Amygdala (tissue), 56 donors: ENCODE data around the gene RAP1A.

ENCODE experiments used
- DNase-seq, 56 donors: peaks; one replicate each; lab custom pipeline; 2025; lab: John Stamatoyannopoulos, UW

RAP1A gene

DNA sequence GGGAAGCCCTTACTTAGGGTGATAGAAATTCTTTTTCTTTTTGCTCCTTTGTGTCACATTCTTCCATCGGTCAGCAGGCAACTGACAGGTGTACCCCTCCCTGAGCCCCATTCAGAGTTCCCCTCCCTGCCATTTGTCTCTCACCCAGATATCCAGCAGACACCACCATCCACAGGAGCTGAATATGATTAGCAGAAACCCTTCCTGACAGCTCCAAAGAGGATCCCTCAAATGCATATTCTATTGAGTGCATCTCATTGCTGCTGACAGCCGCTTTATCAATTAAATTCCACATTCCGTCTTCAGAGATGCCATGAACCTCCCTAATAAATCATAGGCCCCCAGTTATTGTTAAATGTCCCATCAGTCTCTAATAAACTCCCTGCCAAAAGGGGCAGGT lies 130.0 kb downstream of the RAP1A start:
- DNase-seq: no peak

DNA sequence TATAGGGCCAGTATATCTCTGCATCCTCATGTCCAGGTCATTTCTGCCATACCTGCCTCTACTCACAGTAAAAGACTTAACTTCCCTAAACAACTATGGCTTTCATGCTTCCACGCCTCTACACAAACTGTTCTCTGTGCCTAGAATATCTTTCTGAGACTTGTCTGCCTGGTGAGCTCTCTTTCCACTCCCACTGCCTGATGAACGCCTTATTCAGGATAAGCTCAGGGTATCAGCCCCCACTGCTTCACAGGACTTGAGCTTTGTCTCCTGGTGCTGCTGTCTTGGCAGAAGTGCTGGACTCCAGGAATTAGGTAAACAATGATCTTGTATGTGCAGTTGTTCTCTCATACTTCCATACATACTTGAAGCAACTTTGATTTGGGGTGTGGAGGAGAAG lies 131.3 kb downstream of the RAP1A start:
- DNase-seq: no peak

DNA sequence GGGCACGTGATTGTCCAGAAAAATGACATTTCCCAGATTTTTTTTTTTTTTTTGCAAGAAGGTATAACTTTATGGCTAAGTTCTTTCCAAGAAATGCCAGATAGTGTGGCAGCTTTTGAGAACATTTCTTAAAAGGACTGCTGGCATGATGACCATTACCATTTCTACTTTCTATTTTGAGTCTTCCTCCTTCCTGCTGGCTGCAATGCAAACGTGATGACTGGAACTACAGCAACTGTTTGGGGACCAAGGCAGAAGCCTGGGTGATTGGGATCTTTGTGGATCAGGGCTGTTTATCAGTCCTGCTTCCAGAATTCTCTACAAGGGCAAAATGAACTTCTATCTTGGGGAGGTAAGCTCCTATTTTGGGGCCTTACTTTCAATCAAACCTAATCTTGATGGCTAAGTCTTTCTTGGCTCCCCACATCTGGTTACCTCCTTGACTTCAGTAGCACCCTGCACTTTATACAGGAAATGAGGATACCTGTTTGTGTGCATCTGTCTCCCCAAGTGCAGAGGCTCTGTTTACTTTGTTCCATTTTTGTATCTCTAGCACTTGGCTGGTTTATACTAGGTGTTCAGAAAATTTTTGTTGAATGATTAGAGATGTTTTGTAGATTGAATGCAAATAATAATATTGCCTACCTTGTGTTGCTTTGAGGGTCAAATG lies 132.5 kb downstream of the RAP1A start:
- no peak for DNase-seq

DNA sequence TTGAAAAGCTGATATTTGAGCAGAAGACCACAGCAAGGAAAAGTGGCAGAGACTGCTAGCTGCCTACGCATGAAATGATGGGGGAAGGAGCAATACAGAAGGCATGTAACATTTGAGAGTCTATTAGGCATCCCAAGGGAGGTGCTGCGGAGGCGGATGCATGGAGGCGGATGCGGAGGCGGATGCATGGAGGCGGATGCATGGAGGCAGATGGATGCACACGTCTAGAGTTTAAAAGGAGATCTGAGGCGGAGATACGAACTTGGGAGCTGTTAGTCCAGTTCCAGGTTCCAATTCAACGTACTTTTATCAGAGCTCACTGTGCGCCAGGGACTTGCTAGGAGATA lies 135.4 kb downstream of the RAP1A start:
- DNase-seq: peak in 4 of 56 donors; percentile 46 to 69 (median 56)

DNA sequence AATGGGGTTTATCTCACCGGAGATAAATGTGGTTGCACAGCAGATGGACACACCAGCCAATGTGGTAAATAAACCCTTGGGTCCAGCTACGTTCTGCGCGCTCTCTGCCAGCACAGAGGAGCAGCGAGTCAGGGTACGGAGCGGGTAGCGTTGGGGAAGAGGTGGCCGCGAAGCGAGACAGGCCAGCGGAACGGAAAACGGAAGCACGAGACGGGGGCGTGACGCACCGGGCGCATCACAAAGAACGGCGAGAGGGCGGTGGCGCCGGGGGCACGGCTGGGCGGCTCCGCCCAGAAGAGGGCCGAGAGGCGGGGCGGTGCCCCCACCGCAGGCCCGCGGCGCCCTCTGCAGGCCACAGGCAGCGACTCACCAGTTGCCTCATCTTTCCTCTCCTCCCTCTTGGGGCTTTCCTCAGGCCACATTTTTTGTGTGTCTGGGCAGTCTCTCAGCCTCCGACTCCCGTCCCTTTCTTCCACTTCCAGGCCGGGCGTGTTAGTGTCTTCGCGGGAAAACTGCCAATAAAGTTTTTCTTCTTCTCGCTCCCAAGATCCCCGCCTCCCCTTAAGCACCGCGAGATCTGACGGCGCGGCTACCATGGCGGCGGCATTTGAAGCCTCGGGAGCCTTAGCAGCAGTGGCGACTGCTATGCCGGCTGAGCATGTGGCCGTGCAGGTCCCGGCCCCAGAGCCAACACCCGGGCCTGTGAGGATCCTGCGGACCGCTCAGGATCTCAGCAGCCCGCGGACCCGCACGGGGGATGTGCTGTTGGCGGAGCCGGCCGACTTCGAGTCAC lies 135.9 kb downstream of the RAP1A start, which contains the start of gene DDX20:
Gene DDX20 (plus strand): TSS at position 571 of the 793 bp plus-strand sequence. CDS start 24 bp downstream, at position 595.
- peak in 55 of 56 donors; percentile 66 to 96 (median 87) for DNase-seq

DNA sequence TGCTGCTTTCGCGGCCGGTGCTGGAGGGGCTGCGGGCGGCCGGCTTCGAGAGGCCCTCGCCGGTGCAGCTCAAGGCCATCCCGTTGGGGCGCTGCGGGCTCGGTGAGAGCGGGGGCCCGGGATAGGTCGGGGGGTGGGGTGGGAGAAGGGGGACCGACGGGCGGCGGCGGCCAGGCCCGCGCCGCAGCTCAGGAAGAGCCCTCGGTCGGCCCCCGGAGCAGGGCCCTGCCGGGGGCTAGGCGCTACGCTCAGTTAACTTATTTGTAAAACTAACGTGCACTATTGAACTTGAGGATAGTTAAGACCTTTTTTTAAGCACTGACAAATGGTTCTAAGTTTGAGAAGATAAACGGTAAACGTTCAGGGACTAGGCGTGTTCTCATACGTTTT lies 136.5 kb downstream of the RAP1A start:
- no peak for DNase-seq

DNA sequence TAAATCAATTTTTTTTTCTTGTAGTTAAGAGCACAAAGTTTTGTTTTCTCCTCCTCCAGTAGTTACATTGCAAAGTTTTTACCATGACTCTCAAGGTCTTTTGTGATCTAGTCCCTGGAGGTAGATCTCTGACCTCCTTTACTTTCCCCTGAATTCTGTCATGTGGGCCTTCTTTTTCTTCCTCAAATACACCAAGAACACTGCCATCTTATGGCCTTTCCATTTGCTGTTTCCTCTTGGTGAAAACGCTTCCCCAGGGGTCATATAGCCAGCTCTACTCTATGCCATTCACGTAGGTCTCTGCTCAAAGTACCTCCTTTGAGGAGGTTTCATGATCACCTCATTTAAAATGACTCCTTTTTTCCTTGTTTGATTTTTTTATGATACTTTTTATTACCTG lies 138.8 kb downstream of the RAP1A start:
- no peak for DNase-seq

DNA sequence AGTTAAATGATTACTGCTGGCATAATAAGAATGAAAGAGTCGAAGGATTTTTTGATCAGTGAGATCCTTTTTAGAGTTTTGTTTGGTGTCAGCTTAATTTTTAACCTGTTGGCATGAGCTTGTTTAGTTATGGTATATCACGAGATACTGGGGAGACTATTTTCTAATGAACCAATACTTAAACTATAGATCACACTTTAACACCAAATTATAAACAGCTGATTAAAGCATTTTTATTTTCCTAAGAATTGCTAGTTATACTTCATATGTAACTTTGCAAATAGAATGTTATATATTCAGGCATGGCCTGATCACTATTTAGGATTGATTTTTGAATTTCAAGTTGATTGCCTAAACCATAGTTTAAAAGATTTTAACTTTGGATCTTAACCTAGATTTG lies 142.1 kb downstream of the RAP1A start:
- DNase-seq: no peak

DNA sequence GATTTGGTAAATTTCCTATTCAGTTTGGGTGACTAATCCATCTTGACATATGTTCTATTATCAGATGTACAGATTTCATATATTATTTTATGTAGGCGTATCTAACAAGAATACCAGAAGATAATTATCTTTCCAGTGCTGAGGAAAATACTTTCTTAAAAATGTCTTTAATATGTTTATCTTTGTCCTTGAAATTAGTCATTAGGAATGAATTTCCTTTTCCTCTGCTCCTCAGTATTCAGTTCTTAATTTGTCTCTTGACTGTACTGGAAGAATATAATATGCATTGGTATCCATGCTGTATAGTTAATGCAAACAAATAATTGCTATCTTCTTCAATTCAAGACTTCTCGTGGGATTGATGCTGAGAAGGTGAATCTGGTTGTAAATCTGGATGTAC lies 142.7 kb downstream of the RAP1A start:
- no peak for DNase-seq
